SU-DHL-6 (cell line): ENCODE measurements around the gene LCP1.

Source experiments
- H2AFZ ChIP-seq: fragments of 200-600 bp; sonication (generic); 2 replicates; pipeline ENCODE4 v1.6.1; 2014; ENCODE audit warnings: low read depth, mild to moderate bottlenecking, moderate library complexity, mixed read lengths, antibody characterized with exemption, low read length; ENCODE audit not compliant: severe bottlenecking
- H3F3A ChIP-seq: fragments of 200-600 bp; shearing (Covaris generic); 2 replicates; pipeline ENCODE4 v1.6.0; 2016; ENCODE audit warnings: antibody characterized with exemption, mild to moderate bottlenecking; ENCODE audit not compliant: insufficient read depth
- H3K27ac ChIP-seq: fragments of 200-600 bp; sonication (generic); 2 replicates; pipeline ENCODE4 v1.5.1; 2016; ENCODE audit warnings: low read depth, mild to moderate bottlenecking, low read length, moderate library complexity, mixed read lengths
- H3K27me3 ChIP-seq: fragments of 200-600 bp; sonication (generic), shearing (Covaris generic); 2 replicates; pipeline ENCODE4 v1.6.0; 2014; ENCODE audit warnings: mild to moderate bottlenecking, low read length
- H3K36me3 ChIP-seq: fragments of 200-600 bp; sonication (generic); 2 replicates; pipeline ENCODE4 v1.6.1; 2014; ENCODE audit warnings: mild to moderate bottlenecking, low read length, mixed read lengths
- H3K4me2 ChIP-seq: fragments of 300-600, 200-600 bp; shearing (Covaris generic), sonication (generic); 2 replicates; pipeline ENCODE4 v1.6.0; 2014; ENCODE audit warnings: low read length, low read depth, mild to moderate bottlenecking; ENCODE audit not compliant: poor library complexity, severe bottlenecking
- H3K4me3 ChIP-seq: fragments of 200-600 bp; sonication (generic); 2 replicates; pipeline ENCODE4 v1.5.1; 2014; ENCODE audit warnings: antibody characterized with exemption, low read length, mild to moderate bottlenecking, mixed read lengths; ENCODE audit not compliant: insufficient read depth, poor library complexity, severe bottlenecking
- H3K79me2 ChIP-seq: fragments of 200-600 bp; sonication (generic); 2 replicates; pipeline ENCODE4 v1.6.1; 2014; ENCODE audit warnings: mild to moderate bottlenecking, low read length, moderate library complexity; ENCODE audit not compliant: insufficient read depth
- H3K9ac ChIP-seq: fragments of 200-600 bp; sonication (generic); 2 replicates; pipeline ENCODE4 v1.7.0; 2014; ENCODE audit warnings: mild to moderate bottlenecking, low read length
- H3K9me2 ChIP-seq: fragments of 200-600 bp; sonication (generic); replicated peaks from 2 replicates; pipeline ENCODE4 v1.6.1; 2014; ENCODE audit warnings: low read length; ENCODE audit not compliant: insufficient read depth
- H3K9me3 ChIP-seq: fragments of 200-600 bp; sonication (generic); 2 replicates; pipeline ENCODE4 v1.6.1; 2014; ENCODE audit warnings: low read length, mixed read lengths; ENCODE audit not compliant: insufficient read depth
- H4K20me1 ChIP-seq: fragments of 200-600 bp; sonication (generic); 2 replicates; pipeline ENCODE4 v1.6.1; 2014; ENCODE audit warnings: low read depth, mild to moderate bottlenecking, antibody characterized with exemption, low read length, moderate library complexity, mixed read lengths
- CTCF ChIP-seq: fragments of 200-600 bp; sonication (generic); IDR thresholded peaks from one replicate; pipeline ENCODE4 v1.5.1; 2017; ENCODE audit warnings: antibody characterized with exemption, mild to moderate bottlenecking, low read length, moderate library complexity; ENCODE audit not compliant: insufficient read depth, poor library complexity, severe bottlenecking
- EZH2phosphoT487 ChIP-seq: fragments of 200-600 bp; sonication (generic), shearing (Covaris generic); conservative IDR thresholded peaks from 2 replicates; pipeline ENCODE4 v1.6.1; 2018; ENCODE audit warnings: mild to moderate bottlenecking, antibody characterized with exemption, low read length, moderate library complexity, mixed read lengths

Gene LCP1

GRCh38 chr13:46171217-46171616 lies 10.8 kb downstream of the LCP1 start:
- peak overlapping the region; percentile 99 for H3K27ac ChIP-seq
- no peak overlapping the region for H2AFZ ChIP-seq
- H3K27me3 ChIP-seq = no peaks in the 10 kb centered on the region
- peaks cover 100% of the 10 kb centered on the region for H3K79me2 ChIP-seq
- H4K20me1 ChIP-seq = peaks cover 64% of the 10 kb centered on the region
- peaks cover 99% of the 10 kb centered on the region for H3F3A ChIP-seq
- peaks cover 14% of the 10 kb centered on the region for H3K36me3 ChIP-seq
- peak overlapping the region; percentile 90 for H3K9ac ChIP-seq
- no peaks in the 10 kb centered on the region for H3K9me2 ChIP-seq
- H3K4me3 ChIP-seq = peak overlapping the region; percentile 29
- H3K4me2 ChIP-seq = peak overlapping the region; percentile 98
- no peaks in the 10 kb centered on the region for H3K9me3 ChIP-seq
- no peak for TF ChIP-seq CTCF

- Histone ChIP-seq H3K27ac (peak overlapping the region; percentile 99), H4K20me1 (peaks cover 59% of the 10 kb centered on the region), H3K36me3 (peaks cover 13% of the 10 kb centered on the region), H3K9ac (peak overlapping the region; percentile 90), H3K9me2 (no peaks in the 10 kb centered on the region), H3K4me2 (peak overlapping the region; percentile 98), H3K9me3 (no peaks in the 10 kb centered on the region), H3F3A (peaks cover 99% of the 10 kb centered on the region), H3K79me2 (peaks cover 99% of the 10 kb centered on the region), H3K4me3 (peak overlapping the region; percentile 29), H3K27me3 (no peaks in the 10 kb centered on the region), H2AFZ (no peak overlapping the region)
- TF ChIP-seq EZH2phosphoT487 (no peak), CTCF (no peak)
Observed at GRCh38 chr13:46170687-46171086, 11.3 kb downstream of the LCP1 start.

GRCh38 chr13:46170268-46170667 lies 11.7 kb downstream of the LCP1 start:
- peak overlapping the region; percentile 90 for H3K9ac ChIP-seq
- H3K9me3 ChIP-seq = no peaks in the 10 kb centered on the region
- no peak for TF ChIP-seq EZH2phosphoT487
- TF ChIP-seq CTCF = no peak
- H3K4me2 ChIP-seq = peak overlapping the region; percentile 98
- H3F3A ChIP-seq = peaks cover 97% of the 10 kb centered on the region
- no peaks in the 10 kb centered on the region for H3K27me3 ChIP-seq
- H3K79me2 ChIP-seq = peaks cover 97% of the 10 kb centered on the region
- no peaks in the 10 kb centered on the region for H3K9me2 ChIP-seq
- H3K36me3 ChIP-seq = peaks cover 13% of the 10 kb centered on the region
- peak overlapping the region; percentile 35 for H3K4me3 ChIP-seq
- H4K20me1 ChIP-seq = peaks cover 54% of the 10 kb centered on the region
- H2AFZ ChIP-seq = no peak overlapping the region
- H3K27ac ChIP-seq = peak overlapping the region; percentile 99
